Spleen (tissue), 13 donors: ENCODE results near the gene PCBD2. TPM values are rescaled to one million over a fixed set of nuclear protein-coding genes. Genes with fewer than 3 reads are reported as not detected.
"Not testable (repeated sequence)": the region's sequence is repeated elsewhere in the genome, so short reads cannot be mapped to it uniquely, and the experiment has no call there.

Experiments
- DNase-seq: peaks from one replicate; pipeline ENCODE4 v3.0.0-alpha.2; 2020
- H3K27ac ChIP-seq, 8 donors: fragments of 200-600 bp; sonication (generic) in 7 of 8; 1 replicate in 4 of 8; 2 replicates in 4 of 8; pipeline versions ENCODE4 v1.5.0 to v1.8.0; 2016 to 2021; ENCODE audit warnings: inconsistent platforms in 4 of 8, mild to moderate bottlenecking in 4 of 8, moderate library complexity in 1 of 8
- H3K27me3 ChIP-seq, 7 donors: fragments of 200-600 bp; sonication (generic) in 6 of 7; replicated peaks in 1 of 7; 1 replicate in 4 of 7; 2 replicates in 3 of 7; pipeline versions ENCODE4 v1.5.0 to v1.8.0; 2016 to 2021; ENCODE audit warnings: inconsistent platforms in 3 of 7, mild to moderate bottlenecking in 1 of 7
- H3K36me3 ChIP-seq, 6 donors: fragments of 200-600 bp; sonication (generic) in 5 of 6; 1 replicate in 4 of 6; 2 replicates in 2 of 6; pipeline versions ENCODE4 v1.5.0 to v1.8.0; 2016 to 2021; ENCODE audit warnings: inconsistent platforms in 2 of 6
- H3K4me1 ChIP-seq, 6 donors: fragments of 200-600 bp; sonication (generic) in 5 of 6; 1 replicate in 3 of 6; 2 replicates in 3 of 6; pipeline versions ENCODE4 v1.5.0 to v1.8.0; 2016 to 2021; ENCODE audit warnings: inconsistent platforms in 3 of 6
- H3K4me3 ChIP-seq, 8 donors: fragments of 200-600 bp; sonication (generic) in 7 of 8; 1 replicate in 4 of 8; 2 replicates in 4 of 8; pipeline versions ENCODE4 v1.5.0 to v1.8.0; 2016 to 2021; ENCODE audit warnings: inconsistent platforms in 4 of 8, mild to moderate bottlenecking in 4 of 8, moderate library complexity in 2 of 8
- H3K9me3 ChIP-seq, 8 donors: fragments of 200-600 bp; sonication (generic) in 7 of 8; 1 replicate in 4 of 8; 2 replicates in 4 of 8; pipeline versions ENCODE4 v1.5.0 to v1.8.0; 2016 to 2021; ENCODE audit warnings: inconsistent platforms in 4 of 8
- POLR2A ChIP-seq, 3 donors: fragments of 450-650 bp; IDR thresholded peaks; one replicate each; pipeline ENCODE4 v1.5.1; 2017; ENCODE audit warnings: antibody characterized with exemption in 3 of 3, mild to moderate bottlenecking in 1 of 3
- POLR2AphosphoS5 ChIP-seq, 3 donors: sonication (generic); formaldehyde crosslinking; IDR thresholded peaks; one replicate each; pipeline ENCODE4 v1.5.1; 2017; ENCODE audit warnings: antibody characterized with exemption in 3 of 3
- WGBS, 5 donors: extraction: QIAGEN DNeasy Blood & Tissue Kit in 3 of 5; methylation state at CpG; one replicate each; pipeline versions ENCODE4 v1.1.5 to v1.1.7; 2013 to 2018; 5-methylcytosine and 5-hydroxymethylcytosine counted together
- intact Hi-C: fragments of 100-400 bp; cut with DNase I; formaldehyde crosslinking; loops from one replicate; pipeline ENCODE4 v1.15.0; 2023; ENCODE audit warnings: low total_unique reads
- long read RNA-seq, 2 donors: transcript quantifications; one replicate each; lab custom pipeline, GENCODE V29; 2026
- polyA plus RNA-seq, 3 donors: library from polyadenylated mRNA; stranded (reverse); fragments of 200-250 nt; gene quantifications; one replicate each; pipeline ENCODE4 v1.2.1, GENCODE V29; 2013
- total RNA-seq, 7 donors: library from RNA; depleted of rRNA in 3 of 7; stranded (reverse); fragments of >200 nt in 3 of 7; fragmentation: NEBNext Ultra II Directional in 4 of 7; extraction: Animal tissue kit (Norgen Biotek cat#: 25700) in 4 of 7; gene quantifications; one replicate each; pipeline versions ENCODE4 v1.1.0 to v1.2.1, GENCODE V29; 2016 to 2021
- TF ChIP-seq, protein P1 (sequence below), 11 experiments: fragments of 200-600 bp in 7 of 11; fragments of 450-650 bp in 4 of 11; sonication (generic) in 4 of 11; IDR thresholded peaks in 8 of 11; conservative IDR thresholded peaks in 3 of 11; 1 replicate in 7 of 11; 2 replicates in 4 of 11; pipeline versions ENCODE4 v1.4.0 to v1.8.0; 2016 to 2021; ENCODE audit warnings: antibody characterized with exemption in 11 of 11, inconsistent platforms in 4 of 11, mild to moderate bottlenecking in 1 of 11
- donor health status: healthy with polysubstance abuse.
- donor health status: DM: no; HTN: no; CAD: no; lungs with moderate emphysema.
- donor health status: DM: no; HTN: no; CAD: no.
- donor health status: Bipolar disorder and iron deficiency.
- donor health status: healthy.
- donor health status: DM: no; HTN: no; CAD: no.
- donor health status: DM: yes; HTN: yes; CAD: no.

Gene PCBD2
- 10 to 100 TPM in 5 of 7 donors, 1 to 10 TPM in 2; 8.1 to 15.8 (median 10.2) TPM for total RNA-seq
- 1 to 10 TPM; 2.8 to 5.9 (median 4.3) TPM for polyA plus RNA-seq
- long read RNA-seq, donor 1, partial matches to known transcripts: 0 of 1 reads
- long read RNA-seq, donor 1, other reads (novel, unspliced or antisense): 0 of 1 reads
- long read RNA-seq, donor 2, transcript PCBD2-201 (4 exons, 1,223 nt): major isoform, 6 of 6 reads
- long read RNA-seq, donor 2, partial matches to known transcripts: 0 of 6 reads
- long read RNA-seq, donor 2, other reads (novel, unspliced or antisense): 0 of 6 reads

DNA sequence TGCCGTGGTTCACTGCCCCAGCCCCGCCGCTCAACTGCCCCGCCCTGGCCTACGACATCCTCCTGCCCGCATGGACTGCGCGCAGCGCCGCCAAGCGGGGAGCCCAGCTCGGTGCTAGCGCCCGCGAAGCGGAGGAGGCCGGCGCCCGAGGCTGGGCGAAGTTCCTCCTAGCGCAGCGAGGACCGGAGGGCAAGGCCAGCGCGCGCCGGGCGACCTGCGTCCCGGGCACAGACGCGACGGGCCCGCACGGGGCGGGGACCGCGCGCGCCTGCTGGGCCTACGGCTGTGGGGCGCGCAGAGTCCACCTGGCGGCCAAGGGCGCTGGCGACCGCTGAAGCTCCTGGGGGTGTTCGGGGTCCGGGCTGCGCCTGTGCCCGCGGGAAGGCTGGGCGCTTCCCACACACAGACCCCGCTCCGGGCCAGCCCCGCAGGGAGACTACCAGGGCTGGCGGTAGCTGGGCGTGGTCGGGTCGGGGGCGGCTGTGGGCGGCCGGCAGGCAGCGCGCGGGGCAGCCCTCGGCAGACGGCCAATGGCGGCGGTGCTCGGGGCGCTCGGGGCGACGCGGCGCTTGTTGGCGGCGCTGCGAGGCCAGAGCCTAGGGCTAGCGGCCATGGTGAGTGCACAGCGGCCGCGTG is at the start of gene PCBD2:
Gene PCBD2 (plus strand): TSS at position 522 of the 636 bp plus-strand sequence. CDS start 9 bp downstream, at position 531.
- DNase-seq: peak; percentile 100

DNA sequence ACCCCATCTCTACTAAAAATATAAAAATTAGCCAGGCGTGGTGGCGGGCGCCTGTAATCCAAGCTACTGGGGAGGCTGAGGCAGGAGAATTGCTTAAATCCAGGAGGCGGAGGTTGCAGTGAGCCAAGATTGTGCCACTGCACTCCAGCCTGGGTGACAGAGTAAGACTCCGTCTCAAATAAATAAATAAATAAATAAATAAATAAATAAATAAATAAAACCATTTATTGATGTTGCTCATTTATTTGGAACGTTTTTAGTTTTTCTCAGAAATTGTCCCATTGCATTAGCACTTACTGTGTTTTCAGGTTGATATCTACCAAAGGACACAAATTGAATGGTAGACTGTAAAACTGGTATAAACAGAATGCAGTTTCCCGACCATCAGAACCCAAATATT is 48.5 kb upstream of the PCBD2 start:
- Histone ChIP-seq H3K36me3 (peaks cover 0 to 96% (median 58%) of the 10 kb centered on the region in 6 donors), H3K4me1 (peaks cover 0 to 28% (median 4%) of the 10 kb centered on the region in 6 donors)
- 91 to 97% (median 94%) methylated on average over 7 of the region's 7 CpGs for WGBS, 5 donors
- H3K27ac ChIP-seq, H3K27me3 ChIP-seq, H3K9me3 ChIP-seq, intact Hi-C loops, DNase-seq, H3K4me3 ChIP-seq: not testable (repeated sequence)

More for the DNA sequence above, at the start of gene PCBD2:
- Histone ChIP-seq H3K27me3 (no peaks in the 10 kb centered on the region), H3K27ac (peak within 1 kb of the TSS; percentile 94 to 100 (median 99)), H3K9me3 (no peaks in the 10 kb centered on the region), H3K36me3 (peaks cover 0 to 25% (median 9%) of the 10 kb centered on the region in 6 donors), H3K4me1 (peaks cover 0 to 43% (median 27%) of the 10 kb centered on the region in 6 donors), H3K4me3 (peak within 1 kb of the TSS; percentile 74 to 99 (median 94))
- TF ChIP-seq POLR2AphosphoS5 (IDR thresholded peaks at IDR 0.05) (peak; percentile 87 to 94 (median 87)), POLR2A (IDR thresholded peaks at IDR 0.05) (peak in 1 of 3 donors; percentile 32)
- TF ChIP-seq, protein P1, sequence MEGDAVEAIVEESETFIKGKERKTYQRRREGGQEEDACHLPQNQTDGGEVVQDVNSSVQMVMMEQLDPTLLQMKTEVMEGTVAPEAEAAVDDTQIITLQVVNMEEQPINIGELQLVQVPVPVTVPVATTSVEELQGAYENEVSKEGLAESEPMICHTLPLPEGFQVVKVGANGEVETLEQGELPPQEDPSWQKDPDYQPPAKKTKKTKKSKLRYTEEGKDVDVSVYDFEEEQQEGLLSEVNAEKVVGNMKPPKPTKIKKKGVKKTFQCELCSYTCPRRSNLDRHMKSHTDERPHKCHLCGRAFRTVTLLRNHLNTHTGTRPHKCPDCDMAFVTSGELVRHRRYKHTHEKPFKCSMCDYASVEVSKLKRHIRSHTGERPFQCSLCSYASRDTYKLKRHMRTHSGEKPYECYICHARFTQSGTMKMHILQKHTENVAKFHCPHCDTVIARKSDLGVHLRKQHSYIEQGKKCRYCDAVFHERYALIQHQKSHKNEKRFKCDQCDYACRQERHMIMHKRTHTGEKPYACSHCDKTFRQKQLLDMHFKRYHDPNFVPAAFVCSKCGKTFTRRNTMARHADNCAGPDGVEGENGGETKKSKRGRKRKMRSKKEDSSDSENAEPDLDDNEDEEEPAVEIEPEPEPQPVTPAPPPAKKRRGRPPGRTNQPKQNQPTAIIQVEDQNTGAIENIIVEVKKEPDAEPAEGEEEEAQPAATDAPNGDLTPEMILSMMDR (IDR thresholded peaks at IDR 0.05 in 8 of 11, conservative IDR thresholded peaks at IDR 0.05 in 3 of 11): peak; percentile 71 to 99 (median 97)
- intact Hi-C loops: no loop called here
- WGBS, 5 donors: 0 to 1% (median 0%) methylated on average over 14 to 84 of the region's 84 CpGs

DNA sequence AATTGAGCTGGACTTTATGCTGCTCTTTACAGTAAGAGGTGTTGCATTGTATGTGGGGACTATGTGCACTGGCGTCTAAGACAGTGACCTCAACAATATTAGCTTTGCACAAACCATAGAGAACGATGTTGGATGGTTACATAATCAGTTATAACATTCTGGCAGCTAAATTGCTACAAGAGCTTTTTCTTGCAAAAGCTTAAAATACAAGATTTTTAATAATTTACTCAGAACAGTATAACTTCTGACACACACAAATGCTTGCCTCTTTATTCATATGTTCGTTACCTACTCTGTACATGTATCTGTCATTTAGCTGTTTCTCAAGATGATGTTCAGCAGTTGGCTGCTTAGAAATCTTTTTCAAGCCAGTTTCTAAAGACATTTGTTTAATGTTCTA is 47.5 kb upstream of the PCBD2 start:
- Histone ChIP-seq H3K27ac (no peak overlapping the region), H3K27me3 (no peaks in the 10 kb centered on the region), H3K4me1 (peaks cover 0 to 22% (median 0%) of the 10 kb centered on the region in 6 donors), H3K9me3 (no peaks in the 10 kb centered on the region), H3K4me3 (no peak overlapping the region), H3K36me3 (peaks cover 0 to 94% (median 57%) of the 10 kb centered on the region in 6 donors)
- intact Hi-C loops: no loop called here
- no peak for DNase-seq
- TF ChIP-seq POLR2A (IDR thresholded peaks at IDR 0.05) (no peak), POLR2AphosphoS5 (IDR thresholded peaks at IDR 0.05) (no peak)
- TF ChIP-seq, protein P1 (IDR thresholded peaks at IDR 0.05 in 8 of 11, conservative IDR thresholded peaks at IDR 0.05 in 3 of 11): no peak
- WGBS, 5 donors: 63 to 96% (median 78%) methylated on average over 3 of the region's 3 CpGs

DNA sequence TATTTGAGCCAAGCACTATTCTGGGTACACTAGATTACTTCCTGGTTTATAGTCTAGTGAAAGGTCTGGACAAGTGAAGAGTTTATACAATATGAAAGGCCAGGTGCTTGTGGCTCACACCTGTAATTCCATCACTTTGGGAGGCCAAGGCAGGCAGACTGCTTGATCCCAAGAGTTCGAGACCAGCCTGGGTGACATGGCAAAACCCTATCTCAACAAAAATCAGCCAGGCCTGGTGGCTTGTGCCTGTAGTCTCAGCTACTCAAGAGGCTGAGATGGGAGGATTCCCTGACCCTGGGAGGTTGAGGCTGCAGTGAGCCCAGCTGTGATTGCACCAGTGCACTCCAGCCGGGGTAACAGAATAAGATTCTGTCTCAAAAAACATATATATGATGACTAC is 40.2 kb upstream of the PCBD2 start:
- no peak for DNase-seq
- peaks cover 0 to 30% (median 13%) of the 10 kb centered on the region in 6 donors for H3K36me3 ChIP-seq
- no peaks in the 10 kb centered on the region for H3K27me3 ChIP-seq
- no peaks in the 10 kb centered on the region for H3K4me1 ChIP-seq
- H3K9me3 ChIP-seq: no peaks in the 10 kb centered on the region
- TF ChIP-seq POLR2A (IDR thresholded peaks at IDR 0.05) (no peak), POLR2AphosphoS5 (IDR thresholded peaks at IDR 0.05) (no peak)
- TF ChIP-seq, protein P1 (IDR thresholded peaks at IDR 0.05 in 8 of 11, conservative IDR thresholded peaks at IDR 0.05 in 3 of 11): no peak
- H3K27ac ChIP-seq: no peak overlapping the region
- intact Hi-C loops: no loop called here
- no peak overlapping the region for H3K4me3 ChIP-seq
- WGBS, 5 donors: 88 to 98% (median 92%) methylated on average over 2 of the region's 2 CpGs
